Activated T-cell treated with anti-CD3 and anti-CD28 coated beads, Interleukin-2, amount 50 U/mL, for 4 hours (primary cell): ENCODE results near the gene GZF1. TPM values are rescaled to one million over a fixed set of nuclear protein-coding genes. Genes with fewer than 3 reads are reported as not detected.
A peak's percentile ranks its signal among the peaks of the same experiment; 100 is the strongest.

ENCODE experiments used
- ATAC-seq, 2 donors: fragments of 200-7000 bp; cut with Tn5 transposase; one replicate each; pipeline ENCODE4 v1.10.0; 2021
- DNase-seq: peaks from one replicate; pipeline ENCODE4 v3.0.0-alpha.2; 2020
- H3K27me3 Mint-ChIP-seq: one replicate; pipeline ENCODE4 v1.8.0; 2021; ENCODE audit warnings: low read depth, mixed read lengths
- H3K36me3 Mint-ChIP-seq: one replicate; pipeline ENCODE4 v1.8.0; 2022; ENCODE audit warnings: mixed read lengths; ENCODE audit not compliant: insufficient read depth
- H3K4me1 Mint-ChIP-seq: one replicate; pipeline ENCODE4 v1.8.0; 2021; ENCODE audit warnings: low read depth, mixed read lengths
- H3K4me3 Mint-ChIP-seq: one replicate; pipeline ENCODE4 v1.8.0; 2021; ENCODE audit warnings: mild to moderate bottlenecking, moderate library complexity, mixed read lengths
- H3K9me3 Mint-ChIP-seq: one replicate; pipeline ENCODE4 v1.8.0; 2021; ENCODE audit warnings: mixed read lengths
- total RNA-seq, 3 donors: library from RNA; stranded (reverse); gene quantifications; one replicate each; pipeline ENCODE4 v1.2.1, GENCODE V29; 2021

The GZF1 gene
- total RNA-seq = 10 to 100 TPM in 2 of 3 donors, 1 to 10 TPM in 1; 8.5 to 10.3 (median 10.2) TPM

DNA sequence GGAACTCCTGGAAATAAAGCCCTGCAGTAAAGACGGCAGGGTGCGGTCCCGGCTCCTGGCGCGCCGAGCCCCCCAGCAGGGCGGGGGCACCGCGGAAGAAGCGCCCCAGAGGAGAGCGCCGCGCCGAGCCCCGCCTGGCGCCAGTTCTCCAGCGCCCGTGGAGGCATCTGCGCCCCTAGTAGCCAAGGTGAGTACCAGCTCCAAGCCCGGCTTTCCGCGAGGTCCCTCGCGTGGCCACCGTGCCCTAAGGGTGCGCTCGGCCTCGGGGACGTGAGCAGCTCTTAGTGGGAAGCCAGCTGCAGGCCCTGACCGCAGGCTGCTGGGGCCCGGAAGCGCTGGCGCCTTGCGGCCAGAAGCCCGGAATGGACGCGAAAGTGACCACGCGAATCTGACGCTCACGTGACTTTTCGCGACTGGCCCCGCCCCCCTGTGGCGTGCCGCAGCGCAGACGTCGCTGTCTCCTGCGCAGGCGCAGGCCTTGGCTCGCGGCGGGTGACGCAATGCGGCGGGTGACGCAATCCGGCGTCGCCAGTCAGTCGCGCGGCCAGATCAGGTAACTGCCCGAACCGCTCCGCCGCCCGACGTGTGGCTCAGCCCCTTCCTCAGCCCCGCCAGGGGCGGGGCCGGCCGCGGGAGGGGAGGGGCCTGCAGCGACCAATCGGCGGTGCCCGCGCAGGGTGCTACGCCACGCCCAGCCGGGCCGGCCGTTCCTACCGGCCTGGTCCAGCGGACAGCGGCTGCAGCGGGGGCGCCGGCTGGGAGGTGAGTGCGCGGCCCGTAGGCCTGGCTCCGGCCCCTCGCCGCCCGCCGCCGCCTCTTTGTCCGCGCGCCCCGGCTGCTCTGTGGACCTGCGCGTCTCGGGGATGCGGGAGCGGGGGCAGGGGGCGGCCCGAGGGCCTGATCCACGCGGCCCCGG lies at the start of gene GZF1:
Gene GZF1 (plus strand): TSS at position 707 of the 916 bp plus-strand sequence. CDS start 2,202 bp downstream, outside the sequence.
- H3K9me3 Mint-ChIP-seq = no peaks in the 10 kb centered on the region
- peak; percentile 98 for DNase-seq
- H3K27me3 Mint-ChIP-seq = no peaks in the 10 kb centered on the region
- H3K4me1 Mint-ChIP-seq = peaks cover 45% of the 10 kb centered on the region
- peak; percentile 79 to 84 for ATAC-seq
- peaks cover 13% of the 10 kb centered on the region for H3K36me3 Mint-ChIP-seq
- peak within 1 kb of the TSS; percentile 94 for H3K4me3 Mint-ChIP-seq

DNA sequence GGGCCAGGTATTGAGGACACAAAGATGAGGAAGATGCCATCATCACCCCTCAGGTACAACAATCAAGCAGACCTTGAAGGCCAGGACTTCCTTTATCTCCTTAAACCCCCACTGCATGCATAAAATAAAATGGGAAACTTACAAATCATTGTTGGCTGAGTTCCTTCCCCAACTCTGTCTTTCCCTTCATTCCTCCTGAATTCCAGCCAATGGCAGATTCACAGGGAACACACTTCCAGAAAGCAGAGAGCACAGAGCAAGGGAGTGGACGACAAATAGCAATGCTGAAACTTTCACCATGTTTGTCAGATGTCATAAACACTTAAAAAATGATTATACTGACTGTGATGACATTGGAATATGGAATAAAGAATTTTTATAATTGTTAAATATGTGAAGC lies 48.7 kb upstream of the GZF1 start:
- Mint-ChIP-seq H3K36me3 (no peaks in the 10 kb centered on the region), H3K9me3 (no peaks in the 10 kb centered on the region), H3K27me3 (peaks cover 2% of the 10 kb centered on the region), H3K4me3 (no peak overlapping the region), H3K4me1 (no peaks in the 10 kb centered on the region)
- ATAC-seq (no peak), DNase-seq (no peak)

GRCh38 chr20:23314699-23315098 lies 47.3 kb upstream of the GZF1 start:
- peaks cover 7% of the 10 kb centered on the region for H3K27me3 Mint-ChIP-seq
- H3K36me3 Mint-ChIP-seq = no peaks in the 10 kb centered on the region
- H3K4me3 Mint-ChIP-seq = no peak overlapping the region
- H3K4me1 Mint-ChIP-seq = no peaks in the 10 kb centered on the region
- ATAC-seq (no peak), DNase-seq (no peak)
- no peaks in the 10 kb centered on the region for H3K9me3 Mint-ChIP-seq

- H3K4me1 Mint-ChIP-seq = no peaks in the 10 kb centered on the region
- DNase-seq (no peak), ATAC-seq (no peak)
- H3K9me3 Mint-ChIP-seq = no peaks in the 10 kb centered on the region
- H3K4me3 Mint-ChIP-seq = no peak overlapping the region
- no peaks in the 10 kb centered on the region for H3K36me3 Mint-ChIP-seq
- peaks cover 7% of the 10 kb centered on the region for H3K27me3 Mint-ChIP-seq
Measured at GRCh38 chr20:23315099-23315498, 46.9 kb upstream of the GZF1 start.

GRCh38 chr20:23316626-23317025 lies 45.4 kb upstream of the GZF1 start:
- Mint-ChIP-seq H3K36me3 (no peaks in the 10 kb centered on the region), H3K9me3 (no peaks in the 10 kb centered on the region), H3K4me1 (no peaks in the 10 kb centered on the region), H3K27me3 (peaks cover 7% of the 10 kb centered on the region), H3K4me3 (no peak overlapping the region)
- no peak for ATAC-seq
- no peak for DNase-seq

GRCh38 chr20:23317081-23317480 lies 44.9 kb upstream of the GZF1 start:
- H3K4me1 Mint-ChIP-seq = no peaks in the 10 kb centered on the region
- H3K4me3 Mint-ChIP-seq = no peak overlapping the region
- ATAC-seq = no peak
- H3K9me3 Mint-ChIP-seq = no peaks in the 10 kb centered on the region
- peaks cover 7% of the 10 kb centered on the region for H3K27me3 Mint-ChIP-seq
- no peak for DNase-seq
- no peaks in the 10 kb centered on the region for H3K36me3 Mint-ChIP-seq

DNA sequence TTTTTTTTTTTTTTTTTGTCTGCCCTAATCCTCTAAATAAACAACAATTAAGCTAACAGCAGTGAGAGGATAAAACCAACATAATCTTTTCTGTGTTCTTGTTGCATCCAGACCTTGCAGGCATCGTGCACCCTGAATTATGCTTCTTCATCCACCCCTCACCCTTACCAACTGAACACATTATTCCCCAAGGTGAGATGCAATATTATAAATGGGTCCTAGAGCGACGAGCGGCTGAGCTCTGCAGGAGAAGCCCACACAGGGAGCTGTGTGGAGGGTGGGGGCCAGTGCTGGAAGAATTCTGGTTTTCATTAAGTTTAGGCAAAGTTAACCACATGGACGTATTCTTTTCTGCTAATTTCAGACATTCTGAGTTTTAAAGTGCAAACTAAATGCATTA lies 43.6 kb upstream of the GZF1 start:
- Mint-ChIP-seq H3K27me3 (peaks cover 7% of the 10 kb centered on the region), H3K4me1 (no peaks in the 10 kb centered on the region), H3K4me3 (no peak overlapping the region), H3K36me3 (no peaks in the 10 kb centered on the region), H3K9me3 (no peaks in the 10 kb centered on the region)
- ATAC-seq (no peak), DNase-seq (no peak)

GRCh38 chr20:23320317-23320716 lies 41.7 kb upstream of the GZF1 start:
- Mint-ChIP-seq H3K9me3 (no peaks in the 10 kb centered on the region), H3K27me3 (peaks cover 7% of the 10 kb centered on the region), H3K36me3 (no peaks in the 10 kb centered on the region), H3K4me3 (no peak overlapping the region), H3K4me1 (no peaks in the 10 kb centered on the region)
- ATAC-seq = no peak
- DNase-seq = no peak

DNA sequence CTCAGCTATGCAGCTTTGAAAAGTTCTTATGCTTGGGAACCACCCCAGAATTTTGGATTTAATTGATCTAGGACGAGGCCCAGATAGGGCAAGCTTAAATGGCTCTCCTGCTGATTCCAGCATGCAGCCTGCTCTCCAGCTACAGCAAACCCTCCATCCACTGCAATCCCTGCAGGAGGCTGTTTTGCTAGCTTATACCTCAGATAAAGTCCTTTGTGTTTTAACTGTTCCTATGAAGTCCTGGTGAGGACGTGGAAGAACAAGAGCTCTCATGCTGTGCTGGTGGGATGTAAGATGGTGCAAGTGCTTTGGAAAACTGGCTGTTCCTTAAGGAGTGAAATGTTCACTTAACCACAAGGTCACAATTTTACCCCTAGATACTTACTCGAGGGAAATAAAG lies 36.9 kb upstream of the GZF1 start:
- H3K36me3 Mint-ChIP-seq = no peaks in the 10 kb centered on the region
- no peaks in the 10 kb centered on the region for H3K9me3 Mint-ChIP-seq
- DNase-seq (no peak), ATAC-seq (no peak)
- no peaks in the 10 kb centered on the region for H3K4me1 Mint-ChIP-seq
- H3K4me3 Mint-ChIP-seq = no peak overlapping the region
- H3K27me3 Mint-ChIP-seq = no peaks in the 10 kb centered on the region

DNA sequence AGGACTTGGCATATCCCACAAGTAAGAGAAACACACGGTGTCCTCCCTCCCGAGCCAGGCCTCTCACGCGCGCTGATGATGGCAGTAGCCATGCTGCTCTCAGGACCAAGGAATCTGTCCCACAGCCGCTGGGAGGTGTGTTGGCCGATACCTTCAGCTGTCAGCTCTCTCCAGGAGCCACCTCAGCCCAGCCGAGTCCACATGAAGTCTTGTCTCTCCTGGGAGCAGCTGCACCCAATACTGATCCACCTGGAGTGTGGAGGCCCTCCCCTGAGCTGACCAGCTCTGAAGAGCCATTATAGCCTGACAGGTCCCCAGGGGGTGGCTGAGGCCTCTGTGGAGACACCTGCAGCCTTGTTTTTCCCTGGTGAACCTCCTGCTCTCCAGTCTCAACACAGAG lies 35.2 kb upstream of the GZF1 start:
- Mint-ChIP-seq H3K4me1 (no peaks in the 10 kb centered on the region), H3K4me3 (no peak overlapping the region), H3K27me3 (no peaks in the 10 kb centered on the region), H3K36me3 (no peaks in the 10 kb centered on the region), H3K9me3 (no peaks in the 10 kb centered on the region)
- no peak for DNase-seq
- ATAC-seq = no peak

DNA sequence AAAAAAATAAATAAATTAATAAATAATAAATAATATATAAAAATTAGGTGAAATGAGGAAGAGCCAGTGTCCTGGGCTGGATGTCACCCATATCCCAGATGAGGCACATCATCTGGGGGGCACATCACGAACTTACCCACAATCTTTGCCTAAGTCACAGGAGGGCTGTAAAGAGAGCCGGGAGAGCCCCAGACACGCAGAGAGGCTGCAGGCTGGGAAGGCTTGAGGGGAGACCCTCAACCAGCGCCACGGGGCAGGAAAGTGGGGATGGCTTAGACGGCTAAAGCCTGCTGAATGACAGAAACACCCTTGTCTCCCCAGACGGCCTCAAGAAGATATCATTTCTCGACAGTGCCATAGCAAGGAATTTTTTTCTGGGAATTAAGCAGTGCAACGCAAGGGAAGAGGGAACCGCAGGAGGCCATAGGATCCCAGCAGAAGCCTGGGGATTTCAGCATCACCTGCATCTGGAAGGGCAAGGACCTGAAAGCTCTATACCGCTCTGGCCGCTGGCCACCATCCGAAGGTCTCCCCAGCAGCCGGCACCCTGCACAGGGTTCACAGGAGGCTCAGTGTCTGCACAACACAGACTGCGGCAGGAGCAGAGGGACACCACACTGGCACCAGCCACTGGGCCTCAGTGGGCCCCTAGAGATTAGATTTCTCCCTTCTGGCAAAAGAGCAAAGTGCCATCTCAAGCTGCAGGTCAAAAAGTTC lies 34.2 kb upstream of the GZF1 start:
- H3K9me3 Mint-ChIP-seq = no peaks in the 10 kb centered on the region
- ATAC-seq = no peak
- DNase-seq = no peak

GRCh38 chr20:23331450-23332350 lies 30.3 kb upstream of the GZF1 start:
- Mint-ChIP-seq H3K4me3 (no peak overlapping the region), H3K27me3 (no peaks in the 10 kb centered on the region), H3K4me1 (peaks cover 3% of the 10 kb centered on the region), H3K36me3 (no peaks in the 10 kb centered on the region), H3K9me3 (no peaks in the 10 kb centered on the region)
- no peak for DNase-seq
- no peak for ATAC-seq

More for the DNA sequence above, 34.2 kb upstream of the GZF1 start:
- H3K36me3 Mint-ChIP-seq = no peaks in the 10 kb centered on the region
- no peaks in the 10 kb centered on the region for H3K27me3 Mint-ChIP-seq
- no peaks in the 10 kb centered on the region for H3K4me1 Mint-ChIP-seq
- H3K4me3 Mint-ChIP-seq = no peak overlapping the region

DNA sequence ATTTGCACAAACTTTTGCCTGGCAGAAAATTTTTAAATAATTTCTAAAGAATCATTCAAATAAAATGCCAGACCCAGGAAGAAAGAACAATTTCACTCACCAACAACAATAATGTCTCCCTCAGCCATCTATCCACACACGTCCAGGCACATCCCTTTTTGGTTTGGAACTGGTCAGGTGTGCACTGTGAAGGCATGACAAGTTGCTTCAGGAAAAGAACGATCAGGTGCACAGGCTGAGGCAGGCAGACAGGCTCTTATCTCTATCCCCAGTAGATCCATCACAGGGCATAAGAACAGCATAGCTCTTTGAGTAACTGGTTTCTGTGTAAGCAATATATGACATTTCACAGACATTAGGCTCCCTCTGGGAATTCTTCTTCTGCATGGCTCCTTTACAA lies 29.5 kb upstream of the GZF1 start:
- Mint-ChIP-seq H3K36me3 (no peaks in the 10 kb centered on the region), H3K4me3 (no peak overlapping the region), H3K9me3 (no peaks in the 10 kb centered on the region), H3K4me1 (peaks cover 3% of the 10 kb centered on the region), H3K27me3 (no peaks in the 10 kb centered on the region)
- ATAC-seq (no peak), DNase-seq (no peak)

GRCh38 chr20:23334111-23334510 lies 27.9 kb upstream of the GZF1 start:
- H3K36me3 Mint-ChIP-seq = no peaks in the 10 kb centered on the region
- DNase-seq (no peak), ATAC-seq (no peak)
- peaks cover 3% of the 10 kb centered on the region for H3K4me1 Mint-ChIP-seq
- H3K27me3 Mint-ChIP-seq = no peaks in the 10 kb centered on the region
- no peaks in the 10 kb centered on the region for H3K9me3 Mint-ChIP-seq
- no peak overlapping the region for H3K4me3 Mint-ChIP-seq
